Left cardiac atrium (tissue), 4 donors: ENCODE data around the gene WIPF2. TPM values are rescaled to one million over a fixed set of nuclear protein-coding genes. Genes with fewer than 3 reads are reported as not detected.

Experiments
- ATAC-seq, 2 donors: fragments of 200-7000 bp; cut with Tn5 transposase; one replicate each; pipeline ENCODE4 v1.9.1; 2020; ENCODE audit warnings: mild to moderate bottlenecking in 2 of 2, moderate library complexity in 2 of 2
- DNase-seq: peaks from one replicate; pipeline ENCODE4 v3.0.0-alpha.2; 2020
- intact Hi-C, 2 donors: fragments of 100-400 bp; cut with DNase I; formaldehyde crosslinking; loops; one replicate each; pipeline versions ENCODE4 v1.14.1 to v1.15.1; 2022 to 2023
- microRNA-seq, 2 donors: library from miRNA; unstranded; fragments of <30 nt; microRNA quantifications; one replicate each; pipeline ENCODE4 v1.2.0, GENCODE V29; 2020
- total RNA-seq, 2 donors: library from RNA; stranded (reverse); fragmentation: NEBNext Ultra II Directional; extraction: Animal tissue kit (Norgen Biotek cat#: 25700); gene quantifications; one replicate each; pipeline ENCODE4 v1.2.1, GENCODE V29; 2021
- donor health status: DM: no; HTN: yes; CAD: no.
- donor health status: DM: no; HTN: yes; CAD: no; lungs with severe emphysema.
- donor health status: DM: yes; HTN: yes; CAD: no.
- donor health status: Dilated cardiomyopathy.

The WIPF2 gene
- total RNA-seq, 2 donors from 2014 or later, result 13.9 to 14.4 TPM

- intact Hi-C loops, result no loop called here
- ATAC-seq (no peak), DNase-seq (no peak)
Observed at GRCh38 chr17:40328386-40328766, 109.3 kb downstream of the WIPF2 start.

GRCh38 chr17:40329839-40330794 is 111.0 kb downstream of the WIPF2 start:
- ATAC-seq, result peak; percentile 4 to 35
- peak; percentile 77 for DNase-seq
- intact Hi-C loops, result no loop called here

DNA sequence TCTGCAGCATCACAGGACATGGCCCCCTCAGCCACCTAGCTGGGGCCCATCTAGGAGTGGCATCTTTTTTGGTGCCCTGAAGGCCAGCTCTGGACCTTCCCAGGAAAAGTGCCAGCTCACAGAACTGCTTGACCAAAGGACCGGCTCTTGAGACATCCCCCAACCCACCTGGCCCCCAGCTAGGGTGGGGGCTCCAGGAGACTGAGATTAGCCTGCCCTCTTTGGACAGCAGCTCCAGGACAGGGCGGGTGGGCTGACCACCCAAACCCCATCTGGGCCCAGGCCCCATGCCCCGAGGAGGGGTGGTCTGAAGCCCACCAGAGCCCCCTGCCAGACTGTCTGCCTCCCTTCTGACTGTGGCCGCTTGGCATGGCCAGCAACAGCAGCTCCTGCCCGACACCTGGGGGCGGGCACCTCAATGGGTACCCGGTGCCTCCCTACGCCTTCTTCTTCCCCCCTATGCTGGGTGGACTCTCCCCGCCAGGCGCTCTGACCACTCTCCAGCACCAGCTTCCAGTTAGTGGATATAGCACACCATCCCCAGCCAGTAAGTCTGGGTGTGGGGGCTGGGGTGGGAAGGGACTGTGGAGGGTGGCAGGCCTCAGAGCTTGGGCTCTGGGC is 111.9 kb downstream of the WIPF2 start:
- no peak for DNase-seq
- ATAC-seq, result no peak
- intact Hi-C loops, result no loop called here

DNA sequence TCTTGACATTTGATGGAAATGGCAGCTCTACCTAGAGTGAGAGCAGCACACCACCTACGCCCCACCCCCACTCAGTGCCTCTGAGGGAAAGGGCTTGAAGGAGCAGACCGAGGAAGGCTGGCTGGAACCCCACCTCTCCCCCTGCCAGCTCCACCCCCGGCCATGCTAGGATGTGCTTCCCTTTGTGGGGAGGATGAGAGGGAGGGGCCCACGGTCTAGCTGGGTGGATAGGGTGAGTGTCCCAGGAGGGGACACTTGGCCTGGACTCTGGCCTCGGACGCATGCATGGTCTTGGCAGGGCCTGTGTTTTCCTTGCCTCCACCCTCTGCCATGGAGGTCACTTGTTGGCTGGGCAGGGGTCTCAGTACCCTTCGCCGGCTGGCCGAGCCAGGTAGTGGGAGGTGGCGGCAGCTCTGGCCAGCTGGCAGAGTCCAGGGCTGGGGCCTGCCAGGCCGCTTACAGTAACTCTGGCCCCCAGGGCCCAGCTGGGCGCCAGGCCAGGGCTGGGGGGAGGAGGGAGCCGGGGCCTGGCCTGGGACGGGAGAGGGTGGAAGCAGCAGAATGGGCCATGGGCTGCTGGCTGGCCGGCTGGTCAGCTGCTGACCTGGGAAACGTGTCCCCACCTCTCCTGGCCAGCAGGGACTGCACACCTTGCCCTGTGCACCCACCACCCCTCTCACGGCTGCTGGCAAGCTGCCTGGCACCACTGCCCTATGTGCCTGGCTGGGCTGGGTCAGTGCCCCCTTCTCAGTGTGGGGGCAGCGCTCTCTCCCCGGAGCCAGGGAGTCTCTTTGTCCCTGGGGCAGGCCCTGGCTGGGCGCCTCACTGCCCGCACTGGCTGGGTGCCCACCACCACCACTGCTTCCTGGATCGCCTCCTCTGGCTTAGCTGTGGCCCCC is 112.9 kb downstream of the WIPF2 start:
- intact Hi-C loops, result no loop called here
- DNase-seq (peak; percentile 93), ATAC-seq (peak; percentile 92)

Small RNA genes lying within 50 kb of the gene (microRNA-seq; reads per million reads assigned to microRNA genes)
- gene MIR6867, result 0 reads per million in 2 donors

Other genes with a start within 250 kb of the WIPF2 start
- 10 to 100 TPM; 69.0 to 92.8 TPM for gene PSMD3, start 238.5 kb upstream of the WIPF2 start, total RNA-seq
- gene CSF3, start 203.9 kb upstream of the WIPF2 start, total RNA-seq, result 1 to 10 TPM in 1 of 2 donors, not detected in 1; 1.2 TPM
- 10 to 100 TPM; 44.0 to 56.4 TPM for gene MED24, start 164.9 kb upstream of the WIPF2 start, total RNA-seq
- 10 to 100 TPM; 54.4 to 77.9 TPM for gene THRA, start 156.3 kb upstream of the WIPF2 start, total RNA-seq
- gene NR1D1, start 118.7 kb upstream of the WIPF2 start, total RNA-seq, result 10 to 100 TPM; 17.1 to 19.5 TPM
- 10 to 100 TPM; 54.0 to 57.8 TPM for gene MSL1, start 97.3 kb upstream of the WIPF2 start, total RNA-seq
- 10 to 100 TPM; 49.6 to 53.1 TPM for gene CASC3, start 78.8 kb upstream of the WIPF2 start, total RNA-seq
- 1 to 10 TPM; 2.8 to 4.6 TPM for gene RAPGEFL1, start 41.8 kb upstream of the WIPF2 start, total RNA-seq
- 1 to 10 TPM; 1.3 to 1.9 TPM for gene CDC6, start 68.6 kb downstream of the WIPF2 start, total RNA-seq
- 10 to 100 TPM; 23.3 to 43.8 TPM for gene RARA, start 89.9 kb downstream of the WIPF2 start, total RNA-seq
- gene GJD3, start 145.4 kb downstream of the WIPF2 start, total RNA-seq, result 1 to 10 TPM; 1.2 to 1.3 TPM
- gene TOP2A, start 198.6 kb downstream of the WIPF2 start, total RNA-seq, result 1 to 10 TPM in 1 of 2 donors, under 1 TPM in 1; 0.47 to 4.2 TPM
- 100 to 1,000 TPM; 443 to 470 TPM for gene IGFBP4, start 224.1 kb downstream of the WIPF2 start, total RNA-seq